Stimulated activated CD4-positive, alpha-beta T cell treated with anti-CD3 and anti-CD28 coated beads, TNF-alpha, amount 100 ng/mL, for 48 hours (primary cell): ENCODE results near the gene DOCK2.
"Not testable (repeated sequence)": the region's sequence is repeated elsewhere in the genome, so short reads cannot be mapped to it uniquely, and the experiment has no call there.

ENCODE experiments used
- DNase-seq, 3 donors: peaks; one replicate each; pipeline ENCODE4 v3.0.0-alpha.2; 2020; ENCODE audit warnings: low read depth in 3 of 3

Gene DOCK2

DNA sequence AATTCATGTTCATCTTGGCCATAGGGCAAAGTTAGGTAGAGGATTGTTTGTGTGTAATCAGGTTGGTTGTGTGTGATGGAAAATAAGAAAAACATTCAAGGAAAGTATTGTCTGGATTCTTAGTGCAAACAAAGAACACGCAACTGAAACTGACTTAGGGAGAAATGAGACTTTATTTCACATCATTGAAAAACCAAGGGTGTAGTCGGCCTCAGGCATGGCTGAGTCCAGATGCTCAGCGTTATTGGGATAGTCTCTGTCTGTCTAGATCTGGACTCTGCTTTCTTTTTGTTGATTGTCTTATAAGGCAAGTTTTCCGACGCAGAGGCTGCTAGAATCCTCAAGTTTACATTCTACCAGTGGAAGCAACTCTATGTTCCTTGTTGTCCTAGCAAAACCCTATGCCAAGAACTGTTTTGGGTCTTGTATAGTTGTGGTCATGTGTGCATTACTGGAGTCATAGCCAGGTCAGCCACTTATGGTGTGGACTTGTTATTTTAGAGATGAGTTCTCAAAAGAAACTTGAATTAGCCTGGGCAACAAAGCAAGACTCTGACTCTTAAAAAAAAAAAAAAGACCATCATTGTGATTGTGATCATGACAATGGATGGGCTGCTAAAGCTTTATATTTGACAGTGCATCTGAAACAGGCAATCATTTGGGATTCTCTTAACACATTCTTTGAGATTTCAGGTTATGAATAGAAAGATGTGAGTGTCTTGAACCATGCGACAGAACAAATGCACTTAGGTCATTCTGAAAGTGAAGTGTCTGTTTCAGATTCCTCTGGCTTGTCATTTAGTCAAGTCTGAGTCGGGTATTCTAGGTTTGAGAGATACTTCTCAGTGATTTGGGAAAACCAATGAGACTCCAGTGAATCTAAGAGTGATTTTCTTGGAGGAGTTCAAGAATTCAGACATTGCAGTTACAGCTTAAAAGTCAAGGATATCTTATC lies 82.6 kb downstream of the DOCK2 start:
- DNase-seq, result no peak

DNA sequence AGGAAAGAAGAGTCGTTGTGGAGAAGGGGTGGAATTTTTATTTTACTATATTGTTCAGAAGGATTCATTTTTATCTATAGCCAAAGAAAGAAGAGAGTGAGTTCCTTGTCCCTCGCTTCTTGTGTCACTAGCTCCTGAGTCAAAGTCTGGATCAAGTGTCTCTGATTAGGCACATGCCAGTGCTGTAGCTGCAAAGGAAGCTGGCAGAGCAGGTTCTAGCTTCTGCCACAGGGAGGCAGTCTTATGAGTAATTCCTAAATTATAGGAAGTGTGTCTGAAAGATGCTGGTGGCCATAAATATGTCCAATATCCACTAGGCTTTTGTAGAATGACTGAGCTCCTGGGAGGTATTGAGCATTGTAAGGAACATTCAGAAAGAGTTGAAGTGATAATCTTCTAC lies 84.7 kb downstream of the DOCK2 start:
- no peak for DNase-seq

DNA sequence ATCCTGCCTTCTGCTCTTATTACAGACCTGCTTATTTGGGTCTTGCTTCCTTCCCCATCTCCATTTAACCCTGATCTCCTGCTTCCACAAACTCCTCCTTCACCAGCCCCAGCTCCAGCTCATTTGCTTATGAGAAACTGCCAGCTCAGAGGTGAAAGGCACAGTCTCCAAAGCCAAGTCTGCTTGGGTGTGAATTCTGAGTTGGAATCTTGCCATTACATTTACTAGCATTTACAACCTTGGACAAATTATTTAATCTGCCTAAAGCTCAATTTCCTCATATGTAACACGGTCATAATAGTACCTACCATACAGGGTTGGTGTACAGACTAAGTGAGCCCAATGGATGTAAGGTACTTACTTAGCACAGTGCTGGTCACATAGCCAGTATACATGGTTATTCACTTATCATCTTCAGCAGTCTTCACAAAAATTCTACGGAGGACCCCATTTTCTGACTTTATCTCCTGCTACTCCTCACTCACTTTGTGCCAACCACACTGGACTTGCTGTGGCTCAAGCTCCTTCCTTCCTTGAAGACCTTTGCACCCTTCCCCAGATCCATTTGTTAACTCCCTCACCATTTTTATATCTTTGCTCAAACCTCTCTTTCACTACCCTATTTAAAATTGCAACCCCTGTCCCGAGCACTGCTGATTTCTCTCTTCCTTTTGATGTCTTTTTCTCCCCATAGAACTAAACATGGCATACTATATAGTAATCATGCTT lies 86.2 kb downstream of the DOCK2 start:
- no peak for DNase-seq

DNA sequence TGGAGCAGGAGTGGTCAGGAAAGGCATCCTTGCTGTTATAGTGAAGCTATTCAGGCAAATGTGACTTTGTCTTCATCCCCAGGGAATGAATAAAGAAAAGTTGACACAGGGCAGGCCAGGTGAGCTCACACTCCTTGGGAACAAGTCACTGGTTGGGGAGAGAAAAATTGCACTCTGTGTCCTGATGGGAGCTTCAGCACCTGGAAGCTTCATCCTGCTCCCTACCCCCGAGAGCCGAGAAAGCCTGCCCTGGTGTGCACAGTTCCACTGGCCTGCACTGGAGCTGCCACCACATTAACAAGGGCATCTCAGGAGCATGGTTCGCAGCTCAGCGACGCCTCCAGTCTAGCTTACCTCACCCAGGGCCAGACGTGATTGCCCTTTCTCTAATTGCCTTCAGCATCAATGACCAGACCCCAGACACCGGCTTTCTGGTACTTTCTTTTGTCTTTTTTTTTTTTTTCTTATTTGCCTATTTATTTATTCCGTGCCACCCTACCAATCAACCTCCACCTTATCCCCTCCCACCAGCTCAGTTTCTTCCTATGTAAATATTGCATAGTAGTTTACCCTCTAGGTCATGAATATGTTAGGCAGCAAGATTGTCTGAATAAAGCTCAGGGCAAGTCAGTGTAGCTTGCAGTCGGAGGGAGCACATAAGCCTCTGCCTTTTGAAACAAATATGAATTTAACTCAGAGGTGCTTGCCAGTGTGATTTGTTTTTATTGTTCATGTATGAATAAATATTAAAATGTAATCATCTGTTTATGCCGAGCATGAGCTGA lies 87.4 kb downstream of the DOCK2 start:
- DNase-seq, result no peak

DNA sequence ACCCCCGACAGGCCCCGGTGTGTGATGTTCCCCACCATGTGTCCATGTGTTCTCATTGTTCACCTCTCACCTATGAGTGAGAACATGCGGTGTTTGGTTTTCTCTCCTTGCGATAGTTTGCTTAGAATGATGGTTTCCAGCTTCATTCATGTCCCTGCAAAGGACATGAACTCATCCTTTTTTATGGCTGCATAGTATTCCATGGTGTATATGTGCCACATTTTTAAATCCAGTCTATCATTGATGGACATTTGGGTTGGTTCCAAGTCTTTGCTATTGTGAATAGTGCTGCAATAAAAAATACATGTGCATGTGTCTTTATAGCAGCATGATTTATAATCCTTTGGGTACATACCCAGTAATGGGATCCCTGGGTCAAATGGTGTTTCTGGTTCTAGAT lies 88.6 kb downstream of the DOCK2 start:
- DNase-seq, result not testable (repeated sequence)

DNA sequence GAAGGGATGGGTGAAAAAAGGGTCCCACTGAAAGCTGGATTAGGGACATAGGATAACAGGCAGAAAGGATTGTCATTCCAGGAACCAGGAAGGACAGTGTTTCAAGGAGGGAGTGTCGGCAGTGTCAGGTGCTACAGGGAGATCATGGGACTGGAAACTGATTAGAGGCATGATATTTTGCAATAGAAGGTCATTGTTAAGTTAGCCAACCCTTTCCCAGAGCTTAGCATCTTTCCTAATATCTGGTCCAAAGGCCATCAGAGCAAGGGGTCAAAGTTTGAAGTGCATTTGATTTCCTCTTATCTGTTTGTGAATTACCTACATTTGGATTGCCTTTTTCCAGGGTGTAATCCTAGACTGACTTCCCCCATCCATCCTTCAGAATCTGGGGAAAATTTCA lies 91.3 kb downstream of the DOCK2 start:
- DNase-seq, result no peak

DNA sequence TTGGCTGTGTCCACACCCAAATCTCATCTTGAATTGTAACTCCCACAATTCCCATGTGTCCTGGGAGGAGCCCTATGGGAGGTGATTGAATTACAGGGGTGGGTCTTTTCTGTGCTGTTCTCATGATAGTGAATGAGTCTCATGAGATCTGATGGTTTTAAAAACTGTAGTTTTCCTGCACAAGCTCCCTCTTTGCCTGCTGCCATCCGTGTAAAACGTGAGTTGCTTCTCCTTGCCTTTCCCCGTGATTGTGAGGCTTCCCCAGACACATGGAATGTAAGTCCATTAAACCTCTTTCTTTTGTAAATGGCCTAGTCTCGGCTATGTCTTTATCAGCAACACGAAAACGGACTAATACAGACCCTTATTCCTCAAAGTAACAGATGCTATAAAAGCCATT lies 94.1 kb downstream of the DOCK2 start:
- no peak for DNase-seq

DNA sequence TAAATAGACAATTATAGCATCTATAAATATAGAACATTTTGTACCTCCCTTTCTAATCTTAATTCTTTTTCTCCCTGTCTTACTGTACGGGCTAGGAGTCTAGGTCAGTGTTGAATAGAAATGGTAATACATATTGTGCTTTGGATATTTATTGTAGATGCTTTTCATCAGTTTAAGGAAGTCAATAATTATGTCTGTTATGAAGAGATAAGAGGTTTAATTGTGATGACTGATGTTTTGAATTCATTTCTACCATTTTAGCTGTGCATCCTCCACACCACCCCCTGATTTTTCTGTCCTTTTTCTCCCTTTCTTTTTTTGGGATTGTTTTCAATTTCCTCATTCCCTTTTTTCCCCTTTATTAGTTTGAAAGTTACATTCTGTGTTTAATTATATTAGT lies 95.8 kb downstream of the DOCK2 start:
- DNase-seq, result no peak

DNA sequence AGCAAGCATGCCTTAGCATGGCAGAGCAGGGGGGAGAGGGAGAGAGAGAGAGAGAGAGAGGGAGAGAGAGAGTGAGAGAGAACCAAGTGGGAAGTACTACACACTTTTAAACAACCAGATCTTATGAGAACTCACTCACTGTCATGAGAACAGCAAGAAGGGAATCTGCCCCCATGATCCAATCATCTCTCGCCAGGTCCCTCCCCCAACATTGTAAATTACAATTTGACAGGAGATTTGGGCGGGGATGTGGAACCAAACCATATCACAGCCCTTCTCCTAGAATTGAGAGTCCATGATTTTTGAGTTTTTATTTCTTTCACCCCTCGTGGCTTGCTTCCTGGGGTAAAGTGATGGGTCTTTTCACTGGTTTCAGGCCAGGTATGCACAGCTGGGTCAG lies 98.8 kb downstream of the DOCK2 start:
- no peak for DNase-seq

DNA sequence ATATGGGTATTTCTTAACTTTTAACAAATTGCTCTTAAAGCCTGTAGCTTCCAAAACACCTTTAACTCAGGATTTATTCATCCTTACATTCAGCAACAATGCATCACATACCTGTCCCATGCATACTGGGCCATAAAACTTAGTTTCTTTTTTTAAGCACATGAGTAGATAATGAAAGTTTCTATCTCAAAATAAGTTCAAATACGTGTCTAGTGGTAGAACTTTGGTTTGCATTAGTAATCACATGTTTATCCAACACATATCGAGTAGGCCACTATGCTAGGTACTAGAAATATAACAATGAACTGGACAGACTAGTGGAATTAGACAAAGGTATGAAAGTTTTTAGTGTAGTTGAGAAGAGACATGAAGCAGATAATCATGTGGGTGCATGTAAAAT lies 99.6 kb downstream of the DOCK2 start:
- no peak for DNase-seq

DNA sequence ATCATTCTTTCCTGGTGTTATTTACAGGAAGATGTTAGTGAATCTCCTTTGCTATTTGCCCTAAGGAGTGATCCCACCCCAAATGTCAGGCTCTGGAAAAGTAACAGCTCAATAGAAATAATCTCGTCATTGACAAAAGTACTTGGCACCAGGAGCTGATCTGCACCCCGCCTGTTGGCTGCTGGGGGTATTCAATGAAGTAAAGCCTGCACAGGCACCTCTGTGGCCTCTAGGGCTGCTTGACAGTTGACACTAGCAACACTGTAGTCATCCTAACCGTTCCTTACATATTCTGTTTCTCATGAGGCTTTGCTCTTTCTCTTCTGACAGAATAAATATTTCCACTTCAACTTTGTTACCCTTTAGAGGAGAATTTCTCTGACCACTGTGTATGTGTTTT lies 103.4 kb downstream of the DOCK2 start:
- no peak for DNase-seq

DNA sequence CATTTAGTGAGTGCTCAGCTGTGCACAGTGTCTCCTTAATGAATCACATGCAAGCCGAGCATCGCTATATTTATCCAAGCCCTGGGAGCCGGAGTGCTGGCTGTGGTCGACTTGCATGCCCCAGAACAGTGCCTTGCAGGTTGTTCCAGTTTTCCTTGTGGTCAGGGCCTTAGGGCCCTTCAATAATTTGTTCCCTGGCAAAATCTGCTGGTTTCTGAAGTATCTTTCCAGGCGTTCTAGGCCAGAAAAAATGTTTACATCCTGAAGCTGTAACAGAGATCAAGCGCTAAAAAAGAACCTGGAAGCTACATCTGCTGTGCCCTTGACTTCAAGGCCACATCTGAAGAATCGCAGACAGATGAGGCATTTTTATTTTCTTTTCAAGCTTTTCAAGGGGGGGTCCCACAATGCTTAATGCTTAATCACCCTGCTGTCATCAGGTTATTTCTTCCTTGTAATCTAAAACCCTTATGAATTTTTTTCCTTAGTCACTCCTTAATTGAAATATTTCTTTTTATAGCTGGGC lies 105.8 kb downstream of the DOCK2 start:
- no peak for DNase-seq

DNA sequence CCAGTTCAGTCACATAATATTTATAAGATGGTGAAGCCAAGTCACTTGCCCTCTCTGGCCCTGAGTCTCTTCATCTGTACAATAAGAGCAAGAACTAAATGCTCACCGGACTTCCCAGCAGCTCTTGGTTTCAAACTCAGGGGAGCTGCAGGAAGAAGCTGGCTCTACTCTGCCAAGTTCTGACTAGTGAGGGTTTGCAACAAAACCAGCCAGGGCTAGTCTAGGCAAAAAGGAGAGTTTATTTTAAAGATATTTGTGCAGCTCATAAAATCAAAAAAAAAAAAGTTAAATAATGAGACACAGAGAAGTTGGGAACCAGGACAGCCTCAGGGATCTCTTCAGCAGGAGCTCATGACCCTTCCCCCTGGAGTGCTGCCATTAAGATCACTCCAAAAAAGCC lies 107.3 kb downstream of the DOCK2 start:
- no peak for DNase-seq

DNA sequence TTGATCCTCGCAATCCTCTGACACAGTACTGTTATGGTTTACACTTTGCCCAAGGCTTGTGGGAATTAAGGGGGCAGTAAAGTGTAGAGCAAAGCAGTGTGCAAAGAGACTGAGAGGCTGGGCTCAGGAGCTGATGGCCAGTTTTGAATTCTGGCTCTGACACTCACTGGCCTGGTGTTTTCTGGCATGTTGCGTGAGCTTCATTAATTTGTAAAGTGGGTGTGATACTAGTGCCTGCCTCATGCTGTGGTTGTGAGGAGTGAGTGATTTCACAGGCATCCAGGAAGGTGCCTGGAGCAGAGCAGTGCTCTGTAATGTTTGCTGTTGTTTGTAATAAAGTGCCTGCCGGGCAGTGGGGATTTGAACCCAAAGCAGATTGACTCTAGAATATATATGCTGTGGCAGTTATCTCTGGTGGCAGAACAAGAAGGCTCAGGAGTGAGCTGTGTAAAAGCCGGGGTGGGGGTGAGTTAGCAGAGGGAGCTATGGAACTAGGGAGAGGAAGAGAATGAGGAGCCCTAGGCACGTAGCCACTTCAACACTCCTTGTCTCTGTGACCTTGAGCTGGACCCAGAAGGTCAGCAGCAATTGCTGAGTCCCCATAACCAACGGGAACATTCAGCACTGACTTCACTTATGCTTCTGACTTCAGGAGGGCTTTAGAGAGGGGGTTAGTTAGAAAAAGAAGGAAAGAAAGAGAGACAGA lies 108.5 kb downstream of the DOCK2 start:
- no peak for DNase-seq

DNA sequence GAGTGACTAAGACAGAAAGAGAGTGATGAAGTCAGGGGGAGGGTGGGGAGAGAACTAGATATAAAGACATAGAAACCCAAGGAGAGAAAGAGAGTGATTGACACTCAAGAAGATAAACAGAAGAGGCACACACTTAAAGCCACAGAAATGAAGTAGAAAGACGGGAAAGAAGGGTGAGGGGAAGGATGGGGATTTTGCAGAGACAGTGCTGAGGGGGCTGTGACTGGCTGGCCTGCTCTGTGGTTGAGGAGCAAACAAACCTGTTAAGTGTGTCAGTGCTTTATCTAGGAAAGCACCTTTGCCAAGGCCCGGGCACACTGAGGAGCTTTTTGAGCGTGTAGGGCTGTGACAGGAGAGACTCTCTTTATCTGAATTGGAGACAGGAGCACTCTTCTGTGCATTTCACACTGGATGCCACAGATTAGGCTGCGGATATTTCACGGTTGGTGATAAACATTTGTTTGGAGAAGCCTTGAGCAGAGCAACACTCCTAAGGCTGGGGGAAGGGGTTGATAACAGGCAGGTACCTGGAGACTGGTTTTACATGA lies 109.1 kb downstream of the DOCK2 start:
- no peak for DNase-seq

DNA sequence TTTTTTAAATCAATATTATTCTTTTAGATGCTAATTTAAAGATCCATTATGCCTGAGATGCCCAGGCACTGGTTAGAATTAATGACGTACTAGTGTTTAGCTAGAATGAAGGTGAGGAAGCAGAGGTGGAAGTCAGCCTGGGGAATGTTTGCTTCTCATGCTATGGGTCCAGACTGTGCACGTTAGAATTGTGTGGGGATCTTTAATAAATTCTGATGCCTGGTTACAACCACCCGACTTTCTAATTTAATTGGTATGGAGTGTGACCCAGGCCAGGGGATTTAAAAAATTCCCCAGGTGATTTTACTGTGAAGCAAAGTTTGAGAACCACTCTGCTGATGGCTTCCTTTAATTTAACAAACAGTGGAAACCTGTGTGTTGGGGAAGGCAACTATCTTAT lies 111.1 kb downstream of the DOCK2 start:
- no peak for DNase-seq

DNA sequence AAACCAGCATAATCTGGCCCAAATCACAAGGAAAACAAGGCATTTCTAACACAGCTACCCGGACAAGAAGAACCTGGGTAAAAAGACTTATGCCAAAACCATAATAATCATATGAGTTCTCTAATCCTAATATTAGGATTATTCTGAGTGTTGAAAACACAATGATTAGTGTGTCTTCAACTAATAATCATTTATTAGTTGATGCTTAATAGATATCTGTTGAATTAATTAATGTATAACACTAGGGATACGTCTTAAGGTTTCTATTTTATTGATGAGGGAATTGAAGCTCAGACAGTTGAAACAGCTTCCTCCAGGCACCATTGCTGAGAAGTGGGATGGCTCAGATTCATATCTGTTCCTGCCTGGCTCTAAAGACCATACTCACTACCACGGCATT lies 112.2 kb downstream of the DOCK2 start:
- no peak for DNase-seq

DNA sequence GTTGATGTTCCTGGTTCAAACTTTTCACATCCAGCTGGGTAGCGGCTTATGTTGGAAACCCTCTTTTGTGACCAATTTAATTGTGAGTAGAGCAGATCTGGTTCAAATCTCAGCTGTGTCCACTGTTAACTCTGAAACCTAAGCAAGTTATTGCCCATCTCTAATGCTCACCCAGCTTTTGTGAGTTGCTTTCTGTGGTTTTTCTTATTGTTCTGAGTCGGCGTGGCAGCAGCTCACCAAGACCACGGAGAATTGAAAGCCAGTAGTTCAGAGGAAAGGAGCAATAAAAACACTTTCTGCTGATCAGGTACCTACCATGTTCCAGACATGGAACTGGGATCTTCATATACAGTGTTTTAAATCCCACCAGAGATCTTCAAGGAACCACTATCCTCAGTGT lies 114.4 kb downstream of the DOCK2 start:
- DNase-seq, result no peak

DNA sequence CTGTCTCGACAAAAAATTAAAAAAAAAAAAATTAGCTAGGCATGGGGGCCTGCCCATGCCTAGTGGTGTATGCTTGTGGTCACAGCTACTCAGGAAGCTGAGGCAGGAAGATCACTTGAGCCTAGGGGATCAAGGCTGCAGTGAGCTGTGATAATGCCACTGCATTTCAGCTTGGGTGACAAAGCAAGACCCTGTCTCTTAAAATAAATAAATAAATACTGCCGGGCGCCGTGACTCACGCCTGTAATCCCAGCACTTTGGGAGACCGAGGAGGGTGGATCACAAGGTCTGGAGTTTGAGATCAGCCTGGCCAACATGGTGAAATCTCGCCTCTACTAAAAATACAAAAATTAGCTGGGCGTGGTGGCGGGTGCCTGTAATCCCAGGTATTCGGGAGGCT lies 115.5 kb downstream of the DOCK2 start:
- DNase-seq, result not testable (repeated sequence)

DNA sequence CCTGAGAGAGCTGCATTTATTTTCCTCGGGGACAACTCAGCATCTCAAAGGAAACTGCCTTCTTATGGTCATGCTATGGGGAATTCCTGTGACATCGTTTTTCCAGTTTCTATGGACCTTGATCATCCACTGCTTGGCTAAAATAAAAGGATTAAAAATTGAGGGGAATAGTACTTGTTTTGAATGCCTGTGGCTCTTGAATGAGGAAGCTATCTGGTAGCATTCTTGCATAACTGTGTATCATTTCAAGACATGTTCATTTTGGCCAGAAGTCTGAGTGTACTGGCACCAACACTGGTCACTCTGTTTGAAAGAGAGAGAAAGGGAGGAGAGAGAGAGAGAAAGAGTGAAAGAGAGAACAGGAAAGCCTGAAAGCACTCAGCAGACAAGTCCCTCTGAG lies 116.7 kb downstream of the DOCK2 start:
- no peak for DNase-seq

DNA sequence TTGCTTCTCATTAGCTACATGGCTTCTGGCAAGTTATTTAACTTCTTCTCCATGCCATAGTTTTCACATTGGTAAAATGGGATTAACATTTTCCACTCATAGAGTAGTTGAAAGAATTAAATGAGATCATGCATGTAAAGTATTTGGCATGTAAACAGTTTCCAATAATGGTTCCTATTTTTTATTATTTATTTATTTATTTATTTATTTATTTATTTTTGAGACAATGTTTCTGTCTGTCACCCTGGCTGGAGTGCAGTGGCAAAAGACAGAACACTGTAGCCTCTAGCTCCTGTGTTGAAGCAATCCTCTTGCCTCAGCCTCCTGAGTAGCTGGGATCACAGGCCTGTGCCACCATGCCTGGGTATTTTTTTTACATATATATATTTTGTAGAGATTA lies 117.7 kb downstream of the DOCK2 start:
- DNase-seq, result no peak
